DMS 273 (cell line): ENCODE data around the gene SLC22A7.
"Not testable (repeated sequence)": the region's sequence is repeated elsewhere in the genome, so short reads cannot be mapped to it uniquely, and the experiment has no call there.

Experiments used
- DNase-seq: peaks from one replicate; lab custom pipeline; 2025; ENCODE audit not compliant: unreplicated experiment; lab: John Stamatoyannopoulos, UW

The SLC22A7 gene

DNA sequence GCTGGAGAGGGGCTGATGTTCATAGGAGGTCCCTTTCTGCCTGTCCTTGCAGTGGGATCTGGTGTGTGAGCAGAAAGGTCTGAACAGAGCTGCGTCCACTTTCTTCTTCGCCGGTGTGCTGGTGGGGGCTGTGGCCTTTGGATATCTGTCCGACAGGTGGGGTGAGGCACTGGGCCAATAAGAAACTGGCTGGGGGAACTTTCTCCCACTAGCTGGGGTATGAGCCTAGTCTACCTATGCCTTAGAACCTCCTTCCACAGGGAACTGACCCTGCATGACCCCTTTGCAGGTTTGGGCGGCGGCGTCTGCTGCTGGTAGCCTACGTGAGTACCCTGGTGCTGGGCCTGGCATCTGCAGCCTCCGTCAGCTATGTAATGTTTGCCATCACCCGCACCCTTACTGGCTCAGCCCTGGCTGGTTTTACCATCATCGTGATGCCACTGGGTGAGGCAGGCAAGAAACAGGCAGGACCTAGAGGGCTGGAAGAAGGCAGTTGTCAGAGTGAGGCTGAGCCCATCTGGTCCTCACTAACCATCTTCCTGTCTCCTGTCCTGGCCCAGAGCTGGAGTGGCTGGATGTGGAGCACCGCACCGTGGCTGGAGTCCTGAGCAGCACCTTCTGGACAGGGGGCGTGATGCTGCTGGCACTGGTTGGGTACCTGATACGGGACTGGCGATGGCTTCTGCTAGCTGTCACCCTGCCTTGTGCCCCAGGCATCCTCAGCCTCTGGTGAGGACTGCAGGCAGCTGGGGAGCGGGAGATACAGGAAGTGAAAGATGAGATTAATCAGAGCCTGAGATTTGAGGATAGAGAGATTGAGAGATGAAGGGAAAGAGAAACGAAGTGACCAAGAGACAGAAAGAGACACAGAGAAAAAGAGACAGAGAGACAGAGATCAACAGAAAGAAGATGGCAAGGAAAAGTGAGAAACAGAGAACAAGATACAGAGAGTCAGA lies 1.6 kb downstream of the SLC22A7 start:
- DNase-seq, result no peak

DNA sequence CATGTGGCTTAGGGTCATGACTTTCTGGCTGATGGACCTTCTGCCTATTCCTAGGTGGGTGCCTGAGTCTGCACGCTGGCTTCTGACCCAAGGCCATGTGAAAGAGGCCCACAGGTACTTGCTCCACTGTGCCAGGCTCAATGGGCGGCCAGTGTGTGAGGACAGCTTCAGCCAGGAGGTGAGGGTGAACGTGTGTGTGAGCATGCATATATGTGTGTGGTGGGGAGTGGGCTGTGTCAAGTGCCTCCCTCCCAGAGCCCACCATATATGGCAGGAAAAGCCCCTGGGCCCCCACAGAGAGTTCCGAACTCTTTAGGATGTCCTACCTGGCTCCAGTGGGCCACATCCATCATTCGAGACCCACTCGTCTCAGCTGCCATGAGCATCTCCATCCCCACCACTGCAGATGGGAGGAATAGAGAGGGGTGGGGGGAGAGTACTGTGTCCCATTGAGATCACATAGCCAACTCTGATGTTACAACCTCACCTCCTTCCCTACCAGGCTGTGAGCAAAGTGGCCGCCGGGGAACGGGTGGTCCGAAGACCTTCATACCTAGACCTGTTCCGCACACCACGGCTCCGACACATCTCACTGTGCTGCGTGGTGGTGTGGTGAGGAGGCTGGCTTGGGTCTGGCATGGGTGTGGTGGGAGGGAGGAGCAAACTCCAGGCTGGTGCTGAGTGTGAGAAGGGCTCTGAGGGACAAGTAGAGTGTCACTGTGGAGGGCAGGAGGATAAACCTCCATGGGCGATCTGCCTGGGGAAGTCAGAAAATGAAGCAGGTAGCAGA lies 3.2 kb downstream of the SLC22A7 start:
- no peak for DNase-seq

DNA sequence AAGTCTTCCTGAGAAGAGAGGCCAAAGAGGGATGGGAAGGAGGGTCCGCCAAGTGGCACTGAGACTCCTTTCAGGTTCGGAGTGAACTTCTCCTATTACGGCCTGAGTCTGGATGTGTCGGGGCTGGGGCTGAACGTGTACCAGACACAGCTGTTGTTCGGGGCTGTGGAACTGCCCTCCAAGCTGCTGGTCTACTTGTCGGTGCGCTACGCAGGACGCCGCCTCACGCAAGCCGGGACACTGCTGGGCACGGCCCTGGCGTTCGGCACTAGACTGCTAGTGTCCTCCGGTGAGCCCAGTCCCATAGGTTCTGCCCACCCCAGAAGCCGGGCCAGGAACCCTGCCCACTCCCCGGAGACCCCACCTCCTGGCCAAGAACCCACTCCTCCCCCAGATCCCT lies 4.1 kb downstream of the SLC22A7 start:
- no peak for DNase-seq

DNA sequence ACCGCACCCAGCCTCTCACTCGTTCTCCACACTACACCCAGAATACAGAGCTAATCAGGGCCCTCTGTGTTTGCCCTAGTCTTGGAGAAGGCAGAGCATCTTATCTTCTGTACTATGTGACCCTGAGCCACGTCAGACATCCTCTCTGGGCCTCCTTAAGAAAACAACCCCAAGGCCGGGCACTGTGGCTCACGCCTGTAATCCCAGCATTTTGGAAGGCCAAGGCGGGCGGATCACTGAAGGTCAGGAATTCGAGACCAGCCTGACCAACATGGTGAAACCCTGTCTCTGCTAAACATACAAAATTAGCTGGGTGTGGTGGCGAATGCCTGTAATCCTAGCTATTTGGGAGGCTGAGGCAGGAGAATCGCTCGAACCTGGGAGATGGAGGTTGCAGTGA lies 4.9 kb downstream of the SLC22A7 start:
- DNase-seq, result not testable (repeated sequence)

GRCh38 chr6:43303751-43304331 lies 5.8 kb downstream of the SLC22A7 start:
- no peak for DNase-seq

GRCh38 chr6:43304361-43304760 lies 6.3 kb downstream of the SLC22A7 start:
- no peak for DNase-seq

DNA sequence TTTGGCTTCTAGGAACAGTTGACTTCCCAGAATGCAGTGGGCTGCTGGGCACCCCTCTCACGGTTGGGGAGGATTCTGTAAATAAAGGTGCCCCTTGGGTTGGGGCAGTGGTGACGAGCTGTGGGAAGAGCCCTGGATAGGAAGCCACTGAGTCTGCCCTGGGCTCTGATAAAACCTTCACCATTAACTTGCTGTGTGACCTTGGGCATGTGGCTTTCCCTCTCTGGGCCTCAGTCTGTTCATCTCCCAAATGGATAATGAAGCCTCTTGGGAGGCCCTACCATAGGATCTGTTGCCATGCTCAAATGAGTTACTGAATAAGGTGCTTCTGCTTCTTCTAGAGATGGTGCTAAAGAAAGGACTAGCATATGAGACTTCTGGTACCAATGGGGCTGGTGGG lies 6.8 kb downstream of the SLC22A7 start:
- no peak for DNase-seq

DNA sequence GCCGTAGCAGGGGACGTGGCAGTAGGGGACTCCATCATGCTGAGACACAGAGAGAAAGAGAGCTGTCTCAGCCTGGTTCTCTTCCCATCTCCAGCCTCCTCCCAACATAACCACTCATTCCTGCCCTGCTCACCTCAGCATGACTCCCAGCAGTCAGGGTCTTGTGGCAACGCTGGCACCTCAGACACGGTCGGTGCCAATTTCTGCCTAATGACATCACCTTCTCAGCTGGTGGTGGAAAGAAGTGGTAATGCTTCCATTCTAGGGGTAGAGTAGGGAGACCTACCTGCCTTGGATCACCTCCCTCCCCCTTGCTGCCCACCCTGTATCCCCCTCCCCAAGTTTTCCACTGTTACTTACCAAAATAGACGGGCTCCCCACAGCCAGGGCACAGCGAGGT lies 8.0 kb downstream of the SLC22A7 start:
- DNase-seq, result no peak

- DNase-seq, result no peak
Measured at GRCh38 chr6:43307451-43308100, 9.5 kb downstream of the SLC22A7 start.

DNA sequence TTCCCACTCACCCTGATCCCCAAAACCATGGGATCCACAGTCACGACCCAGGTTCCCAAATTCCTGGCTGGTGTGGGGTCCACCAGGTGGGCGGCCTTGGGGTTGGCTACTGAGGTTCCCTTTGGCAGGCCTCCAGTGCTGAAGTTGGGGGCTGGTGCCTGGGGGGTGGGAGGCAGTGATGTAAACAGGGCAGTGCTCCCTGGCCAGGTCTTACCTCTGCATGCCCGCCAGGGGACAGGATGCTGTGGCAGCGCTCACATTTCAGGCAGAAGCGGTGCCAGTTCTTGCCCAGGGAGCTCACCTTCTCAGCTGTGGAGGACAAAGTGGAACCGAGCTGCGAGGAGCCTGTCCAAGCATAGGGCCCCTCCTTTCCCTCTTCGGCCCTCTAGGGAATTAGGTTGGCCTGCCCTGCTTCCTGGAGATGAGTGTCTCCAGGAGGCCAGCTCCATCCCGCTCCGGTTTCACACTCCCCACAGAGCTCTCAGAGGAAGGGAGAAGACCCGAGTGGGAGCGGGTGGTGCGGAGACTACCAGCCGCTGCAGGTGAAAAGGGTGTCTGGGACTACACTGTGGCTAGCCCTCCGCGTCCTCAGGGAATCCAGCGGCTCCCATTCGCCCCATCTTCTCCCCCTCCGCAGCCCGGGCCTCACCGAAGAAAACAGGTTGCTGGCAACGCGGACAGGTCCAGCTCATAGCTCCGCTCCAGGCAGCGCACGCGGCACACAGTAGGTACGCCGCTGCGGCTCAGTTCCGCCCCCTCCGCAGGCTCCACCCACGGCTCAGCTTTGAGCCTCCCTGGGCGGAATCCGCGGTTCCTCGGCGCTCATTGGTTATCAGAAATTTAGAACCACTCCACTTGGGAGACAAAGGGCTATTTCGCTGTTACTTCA lies 10.3 kb downstream of the SLC22A7 start, which contains the start of gene CRIP3:
TSS of gene CRIP3 (minus strand) at position 726 of the 889 bp plus-strand sequence. CDS start at position 692, 34 bp downstream.
- DNase-seq, result peak; percentile 63

DNA sequence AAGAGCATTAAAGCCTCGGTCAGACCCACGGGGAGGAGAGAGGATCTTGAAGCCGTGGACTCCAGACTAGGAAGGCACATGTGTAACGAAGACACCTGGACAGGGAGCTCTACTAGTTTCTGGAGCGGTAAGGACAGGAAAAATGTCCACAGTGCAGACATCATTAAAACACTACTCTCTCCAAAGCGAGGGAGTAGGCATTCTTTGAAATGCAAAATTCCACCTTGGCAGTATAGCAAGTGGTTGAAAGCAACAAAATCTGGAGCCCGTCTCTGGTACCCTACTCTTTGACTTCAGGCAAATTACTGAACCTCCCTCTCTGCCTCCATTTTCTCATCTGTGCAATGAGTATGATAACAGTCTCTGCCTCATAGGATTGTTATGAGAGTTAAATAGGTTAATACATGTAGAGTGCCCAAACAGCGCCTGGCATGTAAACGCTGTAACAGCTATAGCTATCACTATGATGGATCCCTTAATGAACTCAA lies 11.0 kb downstream of the SLC22A7 start:
- no peak for DNase-seq

DNA sequence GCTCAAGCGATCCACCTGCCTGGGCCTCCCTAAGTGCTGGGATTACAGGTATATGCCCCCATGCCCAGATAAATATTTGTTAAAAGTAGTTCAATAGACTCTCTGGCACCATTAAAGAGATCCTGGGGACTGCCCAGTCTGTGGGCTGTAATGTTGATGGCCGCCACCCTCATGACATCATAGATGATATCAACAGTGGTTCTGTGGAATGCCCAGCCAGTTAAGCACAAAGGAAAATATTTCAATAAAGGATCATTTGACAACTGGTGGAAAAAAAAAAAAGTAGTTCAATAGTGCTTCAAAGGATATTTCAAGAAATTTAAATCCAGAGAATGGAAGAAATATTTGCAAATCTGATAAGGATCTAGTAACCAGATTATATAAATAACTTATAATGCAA lies 12.1 kb downstream of the SLC22A7 start:
- DNase-seq, result no peak

DNA sequence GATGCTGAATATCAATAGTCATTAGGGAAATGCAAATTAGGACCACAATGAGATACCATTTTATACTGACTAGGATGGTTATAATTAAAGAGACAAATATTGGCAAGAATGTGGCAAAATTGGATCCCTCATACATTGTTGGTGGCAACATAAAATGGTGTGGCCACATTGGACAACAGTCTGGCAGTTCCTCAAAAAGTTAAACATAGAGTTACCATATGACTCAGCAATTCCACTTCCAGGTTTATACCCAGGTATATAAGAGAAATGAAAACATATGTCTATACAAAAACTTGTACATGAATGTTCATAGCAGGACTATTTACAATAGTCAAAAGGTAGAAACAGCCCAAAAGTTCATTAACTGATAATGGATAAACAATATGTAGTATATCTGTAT lies 12.6 kb downstream of the SLC22A7 start:
- DNase-seq, result no peak

DNA sequence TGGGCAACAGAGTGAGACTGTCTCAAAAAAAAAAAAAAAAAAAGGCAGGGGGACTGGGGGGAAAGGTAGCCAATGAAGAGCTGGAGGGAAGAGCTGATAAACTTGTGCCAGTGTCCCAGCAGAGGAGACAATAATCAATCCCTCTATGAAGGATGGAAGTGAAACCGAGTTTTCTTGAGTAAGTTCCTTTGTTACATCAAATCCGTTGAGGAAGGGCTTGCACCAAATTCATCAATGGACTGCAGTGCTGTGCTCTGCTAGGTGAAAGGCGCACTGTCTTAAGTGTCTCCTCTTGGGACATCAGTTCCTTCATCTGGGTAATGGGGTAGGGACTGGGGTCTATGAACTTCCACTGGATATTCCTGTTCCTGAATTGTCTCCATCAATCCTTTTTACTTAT lies 13.6 kb downstream of the SLC22A7 start:
- no peak for DNase-seq

- DNase-seq, result no peak
Measured at GRCh38 chr6:43313813-43314212, 15.8 kb downstream of the SLC22A7 start.

DNA sequence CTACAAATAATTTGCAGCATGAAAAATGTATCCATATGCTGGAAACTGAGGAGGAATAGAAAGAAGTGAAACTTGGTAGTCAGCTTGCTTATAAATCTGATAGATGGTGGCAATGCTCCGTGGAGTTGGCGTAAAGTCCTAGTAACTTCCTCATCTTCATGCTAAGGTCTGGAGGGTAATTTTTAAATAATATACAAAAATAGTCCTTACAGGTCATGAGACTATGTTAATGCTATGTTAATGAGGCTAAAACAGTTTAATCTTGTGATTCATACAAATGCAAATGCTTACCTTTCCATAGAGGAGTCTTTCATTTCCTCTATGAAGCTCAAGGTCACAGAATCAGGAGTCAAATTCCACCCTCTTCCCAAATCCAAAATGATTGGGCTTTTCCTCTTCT lies 20.0 kb downstream of the SLC22A7 start:
- DNase-seq, result no peak

GRCh38 chr6:43325876-43326275 lies 27.8 kb downstream of the SLC22A7 start:
- no peak for DNase-seq

DNA sequence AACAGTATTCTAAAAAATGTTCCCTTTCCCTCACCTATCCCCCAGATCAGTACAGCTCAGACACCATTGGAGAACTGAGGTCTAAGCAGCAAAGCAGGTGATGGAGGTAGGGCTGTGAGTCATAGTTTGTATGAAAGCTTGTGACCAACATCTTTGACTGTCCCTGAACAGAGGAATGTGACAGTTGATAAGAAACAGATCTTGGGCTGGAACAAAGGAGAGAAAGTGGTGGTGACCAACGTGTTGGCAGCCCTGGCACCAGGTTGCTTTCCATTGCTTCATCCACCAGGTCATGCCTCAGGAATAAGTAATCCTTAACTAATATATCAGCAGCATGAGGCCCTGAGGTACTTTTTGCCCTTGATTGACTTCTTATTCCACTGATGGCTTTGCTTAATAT lies 30.5 kb downstream of the SLC22A7 start:
- no peak for DNase-seq

- no peak for DNase-seq
Measured at GRCh38 chr6:43331470-43331869, 33.4 kb downstream of the SLC22A7 start.

- DNase-seq, result no peak
Measured at GRCh38 chr6:43331891-43332290, 33.8 kb downstream of the SLC22A7 start.
